ENCODE results near the gene FLRT1. TPM values are rescaled to one million over a fixed set of nuclear protein-coding genes. Genes with fewer than 3 reads are reported as not detected.

Gene FLRT1
- total RNA-seq, 2 donors from 2014 or later: not detected

DNA sequence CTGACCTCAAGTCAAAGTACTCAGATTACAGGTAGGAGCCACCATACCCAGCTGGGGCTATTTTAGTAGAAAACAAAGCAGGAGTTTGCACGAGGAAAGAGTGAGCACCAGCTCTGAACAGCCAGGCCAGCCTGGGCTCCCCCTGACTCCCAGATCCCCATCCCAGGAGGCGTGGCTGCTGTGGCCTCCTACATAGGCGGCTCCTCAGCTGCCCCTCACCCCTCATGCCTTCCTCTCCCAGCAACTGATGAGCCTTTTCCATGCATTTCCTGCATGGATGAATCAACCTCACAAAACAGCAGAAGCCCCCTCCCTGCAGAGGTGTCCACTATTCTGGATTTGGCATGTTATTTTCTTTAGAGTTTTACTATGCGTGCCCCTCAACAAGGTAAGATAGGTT lies 10.5 kb upstream of the FLRT1 start:
- Mint-ChIP-seq H3K27ac (no peak overlapping the region), H3K36me3 (ENCODE audit: low read depth) (no peaks in the 10 kb centered on the region), H3K4me1 (peaks cover 27% of the 10 kb centered on the region), H3K27me3 (ENCODE audit: insufficient read depth) (peaks cover 47% of the 10 kb centered on the region), H3K9me3 (no peaks in the 10 kb centered on the region), H3K4me3 (no peak overlapping the region)
- TF ChIP-seq, protein P1, sequence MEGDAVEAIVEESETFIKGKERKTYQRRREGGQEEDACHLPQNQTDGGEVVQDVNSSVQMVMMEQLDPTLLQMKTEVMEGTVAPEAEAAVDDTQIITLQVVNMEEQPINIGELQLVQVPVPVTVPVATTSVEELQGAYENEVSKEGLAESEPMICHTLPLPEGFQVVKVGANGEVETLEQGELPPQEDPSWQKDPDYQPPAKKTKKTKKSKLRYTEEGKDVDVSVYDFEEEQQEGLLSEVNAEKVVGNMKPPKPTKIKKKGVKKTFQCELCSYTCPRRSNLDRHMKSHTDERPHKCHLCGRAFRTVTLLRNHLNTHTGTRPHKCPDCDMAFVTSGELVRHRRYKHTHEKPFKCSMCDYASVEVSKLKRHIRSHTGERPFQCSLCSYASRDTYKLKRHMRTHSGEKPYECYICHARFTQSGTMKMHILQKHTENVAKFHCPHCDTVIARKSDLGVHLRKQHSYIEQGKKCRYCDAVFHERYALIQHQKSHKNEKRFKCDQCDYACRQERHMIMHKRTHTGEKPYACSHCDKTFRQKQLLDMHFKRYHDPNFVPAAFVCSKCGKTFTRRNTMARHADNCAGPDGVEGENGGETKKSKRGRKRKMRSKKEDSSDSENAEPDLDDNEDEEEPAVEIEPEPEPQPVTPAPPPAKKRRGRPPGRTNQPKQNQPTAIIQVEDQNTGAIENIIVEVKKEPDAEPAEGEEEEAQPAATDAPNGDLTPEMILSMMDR (conservative IDR thresholded peaks at IDR 0.05): no peak
- Histone ChIP-seq H3K4me1 (ENCODE audit: control insufficient read depth, insufficient read depth, low read length) (peaks cover 10% of the 10 kb centered on the region), H3K9me3 (ENCODE audit: control insufficient read depth, low read length) (no peaks in the 10 kb centered on the region), H3K36me3 (ENCODE audit: control insufficient read depth, insufficient read depth, low read length) (no peaks in the 10 kb centered on the region), H3K27me3 (ENCODE audit: control insufficient read depth, insufficient read depth, low read length, poor library complexity, severe bottlenecking) (peaks cover 5% of the 10 kb centered on the region), H3K4me3 (ENCODE audit: low read length) (no peak overlapping the region), H3K9ac (ENCODE audit: extremely low read depth, low read length, poor library complexity, severe bottlenecking) (no peak overlapping the region), H3K27ac (ENCODE audit: low read depth, low read length) (no peak overlapping the region)
- WGBS, 2 experiments (ENCODE audit: insufficient coverage in 1 of 2, insufficient read length in 1 of 2): 49 to 63% methylated on average over 4 of the region's 4 CpGs
- DNase-seq: peak; percentile 87

DNA sequence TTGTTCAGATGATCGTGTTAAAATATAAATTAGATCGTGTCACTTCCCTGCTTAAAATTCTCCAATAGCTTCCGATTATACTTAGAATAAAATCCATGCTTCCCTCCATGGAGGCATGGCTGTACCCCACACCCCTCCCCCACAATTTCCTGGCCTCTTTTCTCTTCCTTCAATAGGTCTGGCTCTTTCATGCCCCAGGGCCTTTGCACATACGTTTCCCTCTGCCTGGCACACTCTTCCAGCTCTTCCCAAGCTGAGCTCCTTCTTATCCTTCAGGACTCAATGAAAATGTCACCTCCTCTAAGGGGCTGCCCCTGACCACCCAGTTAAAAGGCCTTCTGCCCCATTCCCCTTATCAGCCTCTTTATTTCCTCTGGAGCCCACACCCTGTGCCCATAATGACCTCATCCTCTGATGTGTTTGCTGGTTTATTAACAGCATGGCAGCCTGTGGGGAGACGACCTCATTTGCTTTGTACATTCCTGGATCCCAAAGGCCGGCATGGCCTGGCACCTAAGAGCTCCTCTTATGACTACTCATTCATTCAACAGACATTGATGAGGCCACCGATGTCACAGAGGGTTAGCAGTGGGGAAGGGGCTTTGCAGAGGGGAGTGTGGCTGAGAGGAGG lies 9.0 kb upstream of the FLRT1 start:
- H3K36me3 ChIP-seq (ENCODE audit: control insufficient read depth, insufficient read depth, low read length): no peaks in the 10 kb centered on the region
- no peak overlapping the region for H3K4me3 Mint-ChIP-seq
- no peak overlapping the region for H3K4me3 ChIP-seq (ENCODE audit: low read length)
- H3K27me3 ChIP-seq (ENCODE audit: control insufficient read depth, insufficient read depth, low read length, poor library complexity, severe bottlenecking): peaks cover 5% of the 10 kb centered on the region
- H3K27ac Mint-ChIP-seq: no peak overlapping the region
- H3K36me3 Mint-ChIP-seq (ENCODE audit: low read depth): no peaks in the 10 kb centered on the region
- no peaks in the 10 kb centered on the region for H3K9me3 Mint-ChIP-seq
- H3K27ac ChIP-seq (ENCODE audit: low read depth, low read length): no peak overlapping the region
- no peaks in the 10 kb centered on the region for H3K9me3 ChIP-seq (ENCODE audit: control insufficient read depth, low read length)
- 95 to 96% methylated on average over 6 to 7 of the region's 7 CpGs for WGBS, 2 experiments (ENCODE audit: insufficient coverage in 1 of 2, insufficient read length in 1 of 2)
- peaks cover 7% of the 10 kb centered on the region for H3K4me1 ChIP-seq (ENCODE audit: control insufficient read depth, insufficient read depth, low read length)
- no peak for DNase-seq
- H3K4me1 Mint-ChIP-seq: peaks cover 22% of the 10 kb centered on the region
- TF ChIP-seq, protein P1 (conservative IDR thresholded peaks at IDR 0.05): no peak
- H3K27me3 Mint-ChIP-seq (ENCODE audit: insufficient read depth): peaks cover 50% of the 10 kb centered on the region
- H3K9ac ChIP-seq (ENCODE audit: extremely low read depth, low read length, poor library complexity, severe bottlenecking): no peak overlapping the region

DNA sequence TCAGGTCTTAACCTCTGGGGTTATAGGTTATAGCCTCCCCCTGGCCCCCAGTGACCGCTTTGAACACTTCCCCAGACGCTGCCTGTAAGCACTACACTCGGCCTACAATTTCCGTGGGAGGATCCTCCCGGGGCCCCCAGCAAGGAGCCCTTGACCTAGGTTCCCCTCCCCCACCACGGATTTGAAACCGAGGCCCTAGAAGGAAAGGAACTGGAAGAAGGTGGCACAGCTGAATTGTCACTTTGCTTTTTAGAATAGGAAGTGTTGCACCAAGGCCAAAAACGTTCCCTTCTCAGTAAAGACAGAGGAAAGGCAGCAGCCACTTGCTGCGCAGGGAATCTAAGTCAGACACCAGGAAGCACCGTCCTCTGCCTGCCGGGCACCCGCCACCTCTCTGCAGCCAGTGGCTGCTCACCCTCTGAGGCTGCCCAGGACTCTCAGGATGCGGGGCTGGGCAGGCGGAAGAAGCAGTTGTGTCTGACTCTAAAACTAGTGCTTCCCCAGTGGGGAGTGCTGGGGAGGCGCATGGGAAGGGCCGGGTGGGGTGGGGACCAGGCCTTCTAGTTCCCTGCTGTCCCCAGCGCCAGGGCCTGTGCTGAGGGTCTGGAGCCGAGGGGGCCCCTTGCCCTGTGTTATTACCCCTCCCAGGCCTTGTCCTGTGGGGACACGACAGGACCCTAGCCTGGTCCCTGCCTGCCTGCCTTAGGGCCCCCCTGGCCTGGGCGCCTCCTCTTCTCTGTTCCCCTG lies 7.9 kb upstream of the FLRT1 start:
- Histone ChIP-seq H3K9me3 (ENCODE audit: control insufficient read depth, low read length) (no peaks in the 10 kb centered on the region), H3K27me3 (ENCODE audit: control insufficient read depth, insufficient read depth, low read length, poor library complexity, severe bottlenecking) (peaks cover 17% of the 10 kb centered on the region), H3K4me3 (ENCODE audit: low read length) (no peak overlapping the region), H3K9ac (ENCODE audit: extremely low read depth, low read length, poor library complexity, severe bottlenecking) (no peak overlapping the region), H3K27ac (ENCODE audit: low read depth, low read length) (peak overlapping the region; percentile 66), H3K4me1 (ENCODE audit: control insufficient read depth, insufficient read depth, low read length) (peaks cover 7% of the 10 kb centered on the region), H3K36me3 (ENCODE audit: control insufficient read depth, insufficient read depth, low read length) (no peaks in the 10 kb centered on the region)
- Mint-ChIP-seq H3K4me1 (peaks cover 15% of the 10 kb centered on the region), H3K27ac (no peak overlapping the region), H3K4me3 (no peak overlapping the region), H3K27me3 (ENCODE audit: insufficient read depth) (peaks cover 57% of the 10 kb centered on the region), H3K36me3 (ENCODE audit: low read depth) (no peaks in the 10 kb centered on the region), H3K9me3 (no peaks in the 10 kb centered on the region)
- TF ChIP-seq, protein P1 (conservative IDR thresholded peaks at IDR 0.05): no peak
- no peak for DNase-seq
- WGBS, 2 experiments (ENCODE audit: insufficient coverage in 1 of 2, insufficient read length in 1 of 2): 71% methylated on average over 15 to 20 of the region's 20 CpGs
